Tibial nerve (tissue), 4 donors: ENCODE results near the gene TXK. TPM values are rescaled to one million over a fixed set of nuclear protein-coding genes. Genes with fewer than 3 reads are reported as not detected.

Source experiments
- DNase-seq, 2 donors: peaks; one replicate each; pipeline ENCODE4 v3.0.0-alpha.2; 2019; ENCODE audit warnings: low spot score in 2 of 2
- H3K27ac ChIP-seq, 4 donors: fragments of 200-600 bp; sonication (generic) in 3 of 4; one replicate each; pipeline ENCODE4 v1.5.1; 2017 to 2019; ENCODE audit warnings: mild to moderate bottlenecking in 1 of 4
- H3K27me3 ChIP-seq, 2 donors: fragments of 200-600 bp; sonication (generic) in 1 of 2; one replicate each; pipeline versions ENCODE4 v1.5.1 to v1.6.0; 2017 to 2019
- H3K36me3 ChIP-seq, 3 donors: fragments of 200-600 bp; sonication (generic); one replicate each; pipeline ENCODE4 v1.5.1; 2018 to 2019
- H3K4me1 ChIP-seq, 4 donors: fragments of 200-600 bp; sonication (generic) in 3 of 4; one replicate each; pipeline ENCODE4 v1.5.1; 2017 to 2019
- H3K4me3 ChIP-seq, 4 donors: fragments of 200-600 bp; sonication (generic) in 3 of 4; one replicate each; pipeline ENCODE4 v1.5.1; 2017 to 2019; ENCODE audit warnings: mild to moderate bottlenecking in 1 of 4, moderate library complexity in 1 of 4
- H3K9me3 ChIP-seq, 4 donors: fragments of 200-600 bp; sonication (generic) in 3 of 4; one replicate each; pipeline ENCODE4 v1.5.1; 2017 to 2019
- CTCF ChIP-seq, 5 experiments: fragments of 200-600 bp in 3 of 5; fragments of 450-650 bp in 2 of 5; sonication (generic) in 3 of 5; IDR thresholded peaks; one replicate each; pipeline ENCODE4 v1.5.1; 2016 to 2019; ENCODE audit warnings: antibody characterized with exemption in 5 of 5, mild to moderate bottlenecking in 3 of 5, moderate library complexity in 2 of 5
- EP300 ChIP-seq, 2 donors: sonication (generic); formaldehyde crosslinking; IDR thresholded peaks; one replicate each; pipeline ENCODE4 v1.6.1; 2017; ENCODE audit warnings: antibody characterized with exemption in 2 of 2, mild to moderate bottlenecking in 1 of 2
- POLR2A ChIP-seq, 2 donors: fragments of 450-650 bp; IDR thresholded peaks; one replicate each; pipeline ENCODE4 v1.6.1; 2017; ENCODE audit warnings: antibody characterized with exemption in 2 of 2, mild to moderate bottlenecking in 2 of 2, moderate library complexity in 2 of 2
- WGBS, 2 donors: methylation state at CpG; one replicate each; pipeline ENCODE4 v1.1.5; 2018; 5-methylcytosine and 5-hydroxymethylcytosine counted together
- total RNA-seq, 4 donors: library from RNA; depleted of rRNA; stranded (reverse); fragments of >200 nt; gene quantifications; one replicate each; pipeline ENCODE4 v1.1.0, GENCODE V29; 2016

TXK gene
- total RNA-seq, 4 donors from 2014 or later = 0.22 to 0.84 (median 0.30) TPM; not detected in 1

GRCh38 chr4:48065587-48066052 is 68.4 kb downstream of the TXK start:
- no peaks in the 10 kb centered on the region for H3K9me3 ChIP-seq
- H3K4me3 ChIP-seq = no peak overlapping the region
- no peaks in the 10 kb centered on the region for H3K36me3 ChIP-seq
- 94 to 95% methylated on average over 1 of the region's 1 CpG for WGBS, 2 donors
- TF ChIP-seq CTCF (IDR thresholded peaks at IDR 0.05) (no peak), EP300 (IDR thresholded peaks at IDR 0.05) (no peak), POLR2A (IDR thresholded peaks at IDR 0.05) (no peak)
- no peak for DNase-seq
- H3K27ac ChIP-seq = no peak overlapping the region
- H3K27me3 ChIP-seq = no peaks in the 10 kb centered on the region
- no peaks in the 10 kb centered on the region for H3K4me1 ChIP-seq

DNA sequence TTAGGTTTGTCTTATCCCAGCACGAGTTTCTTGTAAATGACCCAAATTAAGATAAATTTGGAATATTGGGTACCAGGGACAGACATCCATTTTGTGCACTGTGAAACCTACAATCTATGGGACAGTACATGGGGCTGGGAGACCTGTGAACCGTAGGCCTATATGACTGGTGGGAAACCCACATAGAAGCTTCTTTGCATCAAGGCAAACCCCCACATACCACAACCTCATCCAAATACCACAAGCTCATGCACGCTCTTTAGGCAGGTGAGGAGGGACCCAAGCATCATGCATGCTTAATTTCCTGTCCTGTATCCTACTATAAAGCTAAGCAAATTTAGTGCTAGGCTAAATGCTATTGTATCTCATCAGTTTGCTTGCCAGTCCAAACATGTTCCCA is 69.7 kb downstream of the TXK start:
- H3K27ac ChIP-seq = no peak overlapping the region
- no peak overlapping the region for H3K4me3 ChIP-seq
- no peaks in the 10 kb centered on the region for H3K9me3 ChIP-seq
- WGBS, 2 donors = 87 to 91% methylated on average over 3 of the region's 3 CpGs
- TF ChIP-seq EP300 (IDR thresholded peaks at IDR 0.05) (no peak), CTCF (IDR thresholded peaks at IDR 0.05) (no peak), POLR2A (IDR thresholded peaks at IDR 0.05) (no peak)
- H3K36me3 ChIP-seq = no peaks in the 10 kb centered on the region
- H3K4me1 ChIP-seq = no peaks in the 10 kb centered on the region
- no peaks in the 10 kb centered on the region for H3K27me3 ChIP-seq
- no peak for DNase-seq

DNA sequence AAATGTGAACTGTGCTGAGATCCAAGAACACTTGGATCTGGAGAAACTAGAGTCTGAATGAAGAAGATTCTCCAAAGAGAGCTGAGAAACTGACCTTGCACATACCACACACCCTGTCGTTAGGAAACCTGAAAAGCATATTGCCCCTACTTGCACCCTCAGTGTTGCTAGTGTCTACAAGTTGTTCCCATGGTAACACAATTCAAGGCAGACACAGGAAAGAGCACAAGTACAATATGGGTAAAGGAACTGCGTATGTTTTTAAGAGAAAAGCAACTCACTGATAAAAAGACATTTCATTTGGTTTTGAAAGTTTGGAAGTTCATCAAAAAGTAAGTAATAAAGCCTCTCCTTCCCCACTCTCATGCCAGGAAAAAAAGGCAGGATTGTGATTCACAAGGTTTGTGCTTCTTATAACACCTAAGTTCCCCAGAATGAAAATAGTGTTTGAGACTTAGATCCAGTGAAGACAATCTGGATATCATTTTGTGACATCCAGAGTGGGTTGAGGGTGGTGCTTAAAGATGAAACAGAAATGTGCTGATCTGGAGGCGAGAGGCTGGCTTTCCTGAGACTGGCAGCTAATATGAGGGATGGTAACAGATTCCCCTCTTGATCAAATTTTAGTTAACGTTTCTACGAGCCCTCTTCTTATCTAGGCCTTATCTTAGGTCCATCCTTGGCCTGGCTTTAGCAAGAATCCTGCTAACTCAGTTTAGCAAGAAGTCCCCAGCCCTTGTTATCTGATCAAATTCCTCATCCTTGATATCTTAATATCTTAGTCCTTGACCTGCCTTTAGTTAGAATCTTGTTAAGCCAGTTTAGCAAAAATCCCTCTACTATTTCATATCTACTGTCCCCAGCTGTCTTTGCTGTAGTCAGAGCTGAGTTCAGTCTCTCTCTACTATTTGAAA is 75.2 kb downstream of the TXK start:
- Histone ChIP-seq H3K9me3 (no peaks in the 10 kb centered on the region), H3K27ac (no peak overlapping the region), H3K27me3 (no peaks in the 10 kb centered on the region), H3K4me1 (no peaks in the 10 kb centered on the region), H3K4me3 (no peak overlapping the region), H3K36me3 (no peaks in the 10 kb centered on the region)
- WGBS, 2 donors = 78 to 86% methylated on average over 5 of the region's 5 CpGs
- TF ChIP-seq EP300 (IDR thresholded peaks at IDR 0.05) = no peak
- no peak for DNase-seq

- H3K27ac ChIP-seq = no peak overlapping the region
- DNase-seq = no peak
- 88% methylated on average over 1 of the region's 1 CpG for WGBS, 2 donors
- H3K4me3 ChIP-seq = no peak overlapping the region
- H3K9me3 ChIP-seq = no peaks in the 10 kb centered on the region
- no peaks in the 10 kb centered on the region for H3K36me3 ChIP-seq
- no peak for TF ChIP-seq CTCF (IDR thresholded peaks at IDR 0.05)
- TF ChIP-seq POLR2A (IDR thresholded peaks at IDR 0.05) = no peak
- TF ChIP-seq EP300 (IDR thresholded peaks at IDR 0.05) = no peak
- H3K4me1 ChIP-seq = peaks cover 0 to 10% (median 3%) of the 10 kb centered on the region in 4 donors
- H3K27me3 ChIP-seq = no peaks in the 10 kb centered on the region
These were observed 83.0 kb downstream of the TXK start for GRCh38 chr4:48051078-48051477.

GRCh38 chr4:48049483-48049882 is 84.6 kb downstream of the TXK start:
- H3K4me3 ChIP-seq = no peak overlapping the region
- no peaks in the 10 kb centered on the region for H3K36me3 ChIP-seq
- WGBS, 2 donors = 82 to 83% methylated on average over 8 of the region's 8 CpGs
- no peaks in the 10 kb centered on the region for H3K9me3 ChIP-seq
- no peaks in the 10 kb centered on the region for H3K27me3 ChIP-seq
- no peak for DNase-seq
- H3K4me1 ChIP-seq = peaks cover 0 to 10% (median 3%) of the 10 kb centered on the region in 4 donors
- no peak overlapping the region for H3K27ac ChIP-seq
- no peak for TF ChIP-seq POLR2A (IDR thresholded peaks at IDR 0.05)

DNA sequence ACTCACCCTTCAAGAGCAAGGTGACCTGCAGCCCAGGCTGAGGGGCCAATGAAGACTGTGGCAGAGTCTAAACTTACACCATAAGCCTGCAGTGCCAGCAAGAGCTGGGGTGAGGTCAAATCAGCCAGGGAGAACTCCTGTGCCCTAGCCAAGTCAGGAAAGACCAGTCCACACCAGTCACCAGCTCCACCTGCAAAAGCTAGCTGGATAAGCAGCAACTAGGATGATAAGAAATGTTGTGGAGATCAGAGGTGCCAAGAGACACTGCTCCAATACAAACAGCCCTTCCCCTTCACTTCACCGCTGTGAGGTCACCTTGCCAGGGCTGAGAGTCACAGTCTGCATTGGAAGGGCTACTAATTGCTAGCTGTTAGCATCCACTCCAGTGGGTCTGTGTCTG is 86.2 kb downstream of the TXK start:
- Histone ChIP-seq H3K27me3 (no peaks in the 10 kb centered on the region), H3K4me3 (no peak overlapping the region), H3K36me3 (no peaks in the 10 kb centered on the region), H3K27ac (no peak overlapping the region), H3K4me1 (peaks cover 0 to 10% (median 3%) of the 10 kb centered on the region in 4 donors), H3K9me3 (no peaks in the 10 kb centered on the region)
- 78 to 100% methylated on average over 1 of the region's 1 CpG for WGBS, 2 donors
- no peak for DNase-seq
- no peak for TF ChIP-seq POLR2A (IDR thresholded peaks at IDR 0.05)
- TF ChIP-seq EP300 (IDR thresholded peaks at IDR 0.05) = no peak
- no peak for TF ChIP-seq CTCF (IDR thresholded peaks at IDR 0.05)
